ENCODE data around the gene TRIM38.

Gene TRIM38

DNA sequence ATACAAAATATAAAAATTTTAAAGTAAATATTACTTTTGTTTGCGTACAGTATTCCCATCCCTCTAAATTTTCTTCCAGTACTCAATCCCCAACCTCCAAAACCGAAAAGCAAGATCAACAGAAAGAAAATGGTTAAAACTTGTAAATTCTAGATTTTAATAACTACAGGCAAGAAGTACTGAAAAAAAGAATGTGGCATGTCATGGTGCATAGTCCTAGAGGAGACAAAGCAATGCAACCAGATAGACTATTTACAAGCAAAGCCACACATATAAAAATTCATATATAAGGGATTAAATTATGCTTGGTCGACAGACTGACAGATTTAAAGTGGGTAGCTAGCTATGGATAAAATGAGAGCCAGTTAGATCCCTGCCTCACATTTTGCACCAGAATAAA lies 68.1 kb downstream of the TRIM38 start:
- Histone ChIP-seq H3K9me3 (ENCODE audit: insufficient read depth, low read length, severe bottlenecking) (no peaks in the 10 kb centered on the region), H3K4me3 (ENCODE audit: low read depth in 1 of 2, low read length in 2 of 2) (peak overlapping the region; percentile 14 to 67; a peak in 3 of 4 replicates), H3K9ac (ENCODE audit: low read depth, low read length) (peak overlapping the region; percentile 86), H3K4me1 (ENCODE audit: insufficient read depth, low read length) (peaks cover 53% of the 10 kb centered on the region), H4K20me1 (ENCODE audit: insufficient read depth, low read length) (no peaks in the 10 kb centered on the region), H3K4me2 (ENCODE audit: insufficient read depth, low read length) (peak overlapping the region; percentile 59), H3K27ac (ENCODE audit: low read length) (peak overlapping the region; percentile 97), H2AFZ (ENCODE audit: low read depth, low read length) (no peak overlapping the region), H3K27me3 (ENCODE audit: insufficient read depth, low read length, poor library complexity) (no peaks in the 10 kb centered on the region), H3K79me2 (ENCODE audit: insufficient read depth, low read length) (peaks cover 19% of the 10 kb centered on the region), H3K36me3 (ENCODE audit: insufficient read depth, low read length) (no peaks in the 10 kb centered on the region; the same call in 1 of the 2 replicates)
- TF ChIP-seq EZH2 (IDR thresholded peaks at IDR 0.05; ENCODE audit: borderline replicate concordance, low read depth, low read length, severe bottlenecking) (no peak), CTCF (IDR thresholded peaks at IDR 0.05; ENCODE audit: borderline replicate concordance, extremely low read depth, low read length, poor library complexity, severe bottlenecking) (no peak)
- no peak for DNase-seq
- no peak for ATAC-seq (ENCODE audit: insufficient read depth, low read depth)

DNA sequence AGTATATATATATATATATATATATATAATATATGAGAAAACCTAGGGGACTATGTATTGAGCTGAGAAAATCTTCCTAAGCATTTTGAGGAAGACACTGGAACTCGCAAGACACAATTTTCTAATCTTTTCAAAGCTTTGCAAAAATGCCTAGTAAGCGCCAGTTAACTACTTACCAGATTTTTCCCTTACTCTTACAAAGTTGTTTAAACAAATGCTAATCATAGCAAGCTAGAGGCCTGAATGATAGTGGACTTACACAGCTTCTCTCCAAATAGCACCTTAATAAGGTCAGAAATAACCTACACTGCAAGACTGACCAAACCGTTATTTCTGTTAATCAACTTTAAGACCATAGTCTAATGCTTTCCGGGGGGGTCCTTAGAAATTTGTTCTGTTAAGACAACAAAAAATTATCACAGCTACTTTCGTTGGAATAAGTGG lies 68.6 kb downstream of the TRIM38 start:
- Histone ChIP-seq H4K20me1 (ENCODE audit: insufficient read depth, low read length) (no peaks in the 10 kb centered on the region), H3K79me2 (ENCODE audit: insufficient read depth, low read length) (peaks cover 19% of the 10 kb centered on the region), H3K9me3 (ENCODE audit: insufficient read depth, low read length, severe bottlenecking) (no peaks in the 10 kb centered on the region), H2AFZ (ENCODE audit: low read depth, low read length) (no peak overlapping the region), H3K4me1 (ENCODE audit: insufficient read depth, low read length) (peaks cover 54% of the 10 kb centered on the region), H3K27ac (ENCODE audit: low read length) (peak overlapping the region; percentile 97), H3K9ac (ENCODE audit: low read depth, low read length) (peak overlapping the region; percentile 86), H3K4me2 (ENCODE audit: insufficient read depth, low read length) (peak overlapping the region; percentile 59), H3K4me3 (ENCODE audit: low read depth in 1 of 2, low read length in 2 of 2) (peak overlapping the region; percentile 37 to 67), H3K36me3 (ENCODE audit: insufficient read depth, low read length) (no peaks in the 10 kb centered on the region; the same call in 1 of the 2 replicates), H3K27me3 (ENCODE audit: insufficient read depth, low read length, poor library complexity) (no peaks in the 10 kb centered on the region)
- no peak for DNase-seq
- peak; percentile 1; the same call in 1 of the 3 replicates for ATAC-seq (ENCODE audit: insufficient read depth, low read depth)
- TF ChIP-seq EZH2 (IDR thresholded peaks at IDR 0.05; ENCODE audit: borderline replicate concordance, low read depth, low read length, severe bottlenecking) (no peak), CTCF (IDR thresholded peaks at IDR 0.05; ENCODE audit: borderline replicate concordance, extremely low read depth, low read length, poor library complexity, severe bottlenecking) (no peak)

DNA sequence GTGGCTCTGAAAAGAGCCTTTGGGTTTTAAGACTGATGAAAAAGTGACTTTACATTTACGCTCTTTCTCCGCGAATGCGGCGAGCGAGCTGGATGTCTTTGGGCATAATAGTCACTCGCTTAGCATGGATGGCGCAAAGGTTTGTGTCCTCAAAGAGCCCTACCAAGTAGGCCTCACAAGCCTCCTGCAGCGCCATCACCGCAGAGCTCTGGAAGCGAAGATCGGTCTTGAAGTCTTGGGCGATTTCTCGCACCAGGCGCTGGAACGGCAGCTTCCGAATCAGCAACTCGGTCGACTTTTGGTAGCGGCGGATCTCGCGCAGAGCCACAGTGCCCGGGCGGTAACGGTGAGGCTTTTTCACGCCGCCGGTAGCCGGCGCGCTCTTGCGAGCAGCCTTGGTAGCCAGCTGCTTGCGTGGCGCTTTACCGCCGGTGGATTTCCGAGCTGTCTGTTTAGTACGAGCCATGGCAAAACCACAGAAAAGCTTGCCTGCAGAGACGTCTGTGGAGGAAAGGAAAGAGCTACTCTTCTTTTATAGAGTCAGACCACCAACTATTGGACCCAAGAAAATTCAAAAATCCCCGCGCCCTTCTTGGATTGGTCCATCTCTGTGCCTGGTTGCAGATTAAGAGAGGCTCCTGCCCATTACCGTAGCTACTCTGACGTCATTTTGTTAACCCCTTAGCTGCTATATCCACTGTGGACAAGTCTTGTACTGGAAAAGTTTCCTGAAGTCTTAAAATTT lies 69.2 kb downstream of the TRIM38 start:
- H3K27me3 ChIP-seq (ENCODE audit: insufficient read depth, low read length, poor library complexity) = no peaks in the 10 kb centered on the region
- TF ChIP-seq CTCF (IDR thresholded peaks at IDR 0.05; ENCODE audit: borderline replicate concordance, extremely low read depth, low read length, poor library complexity, severe bottlenecking) = no peak
- no peak for TF ChIP-seq EZH2 (IDR thresholded peaks at IDR 0.05; ENCODE audit: borderline replicate concordance, low read depth, low read length, severe bottlenecking)
- ATAC-seq (ENCODE audit: insufficient read depth, low read depth) (peak; percentile 60), DNase-seq (peak; percentile 96)
- no peaks in the 10 kb centered on the region for H4K20me1 ChIP-seq (ENCODE audit: insufficient read depth, low read length)
- peaks cover 17% of the 10 kb centered on the region for H3K79me2 ChIP-seq (ENCODE audit: insufficient read depth, low read length)
- peak overlapping the region; percentile 99 for H3K27ac ChIP-seq (ENCODE audit: low read length)
- peaks cover 60% of the 10 kb centered on the region for H3K4me1 ChIP-seq (ENCODE audit: insufficient read depth, low read length)
- peak overlapping the region; percentile 61 for H3K4me2 ChIP-seq (ENCODE audit: insufficient read depth, low read length)
- H3K9me3 ChIP-seq (ENCODE audit: insufficient read depth, low read length, severe bottlenecking) = no peaks in the 10 kb centered on the region
- peak overlapping the region; percentile 37 to 67 for H3K4me3 ChIP-seq (ENCODE audit: low read depth in 1 of 2, low read length in 2 of 2)
- H3K36me3 ChIP-seq (ENCODE audit: insufficient read depth, low read length) = no peaks in the 10 kb centered on the region; the same call in 1 of the 2 replicates
- peak overlapping the region; percentile 90 for H3K9ac ChIP-seq (ENCODE audit: low read depth, low read length)
- H2AFZ ChIP-seq (ENCODE audit: low read depth, low read length) = no peak overlapping the region

Measured in DND-41 (cell line).